ENCODE measurements around the gene HEATR5A. TPM values are rescaled to one million over a fixed set of nuclear protein-coding genes. Genes with fewer than 3 reads are reported as not detected.

HEATR5A gene
- total RNA-seq, 1 donor from 2014 or later: 11.6 TPM

DNA sequence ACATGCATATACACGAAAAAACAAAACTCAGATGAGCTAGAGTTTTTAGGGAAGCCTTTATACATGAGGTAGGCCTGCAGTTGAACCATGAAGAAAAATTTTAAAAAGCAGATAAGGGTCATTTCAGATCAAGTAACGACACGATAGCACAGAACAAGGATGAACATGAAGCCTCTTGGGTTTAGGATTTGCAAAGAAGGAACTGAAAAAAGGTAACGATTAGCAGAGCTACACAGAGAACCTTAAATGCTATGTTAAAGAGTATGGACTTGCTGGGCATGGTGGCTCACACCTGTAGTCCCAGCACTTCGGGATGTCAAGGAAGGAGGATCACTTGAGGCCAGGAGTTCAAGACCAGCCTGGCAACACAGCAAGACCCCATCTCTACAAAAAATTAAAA lies 116.7 kb downstream of the HEATR5A start:
- Histone ChIP-seq H3K27me3 (no peaks in the 10 kb centered on the region), H3K9me3 (no peaks in the 10 kb centered on the region), H3K4me1 (no peaks in the 10 kb centered on the region), H3K36me3 (peaks cover 61 to 75% of the 10 kb centered on the region in 2 donors), H3K27ac (no peak overlapping the region), H3K4me3 (no peak overlapping the region)
- TF ChIP-seq, protein P1, sequence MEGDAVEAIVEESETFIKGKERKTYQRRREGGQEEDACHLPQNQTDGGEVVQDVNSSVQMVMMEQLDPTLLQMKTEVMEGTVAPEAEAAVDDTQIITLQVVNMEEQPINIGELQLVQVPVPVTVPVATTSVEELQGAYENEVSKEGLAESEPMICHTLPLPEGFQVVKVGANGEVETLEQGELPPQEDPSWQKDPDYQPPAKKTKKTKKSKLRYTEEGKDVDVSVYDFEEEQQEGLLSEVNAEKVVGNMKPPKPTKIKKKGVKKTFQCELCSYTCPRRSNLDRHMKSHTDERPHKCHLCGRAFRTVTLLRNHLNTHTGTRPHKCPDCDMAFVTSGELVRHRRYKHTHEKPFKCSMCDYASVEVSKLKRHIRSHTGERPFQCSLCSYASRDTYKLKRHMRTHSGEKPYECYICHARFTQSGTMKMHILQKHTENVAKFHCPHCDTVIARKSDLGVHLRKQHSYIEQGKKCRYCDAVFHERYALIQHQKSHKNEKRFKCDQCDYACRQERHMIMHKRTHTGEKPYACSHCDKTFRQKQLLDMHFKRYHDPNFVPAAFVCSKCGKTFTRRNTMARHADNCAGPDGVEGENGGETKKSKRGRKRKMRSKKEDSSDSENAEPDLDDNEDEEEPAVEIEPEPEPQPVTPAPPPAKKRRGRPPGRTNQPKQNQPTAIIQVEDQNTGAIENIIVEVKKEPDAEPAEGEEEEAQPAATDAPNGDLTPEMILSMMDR (IDR thresholded peaks at IDR 0.05): no peak
- DNase-seq (ENCODE audit: low spot score in 2 of 2): no peak
- intact Hi-C loops (cut with DNase I): no loop called here

DNA sequence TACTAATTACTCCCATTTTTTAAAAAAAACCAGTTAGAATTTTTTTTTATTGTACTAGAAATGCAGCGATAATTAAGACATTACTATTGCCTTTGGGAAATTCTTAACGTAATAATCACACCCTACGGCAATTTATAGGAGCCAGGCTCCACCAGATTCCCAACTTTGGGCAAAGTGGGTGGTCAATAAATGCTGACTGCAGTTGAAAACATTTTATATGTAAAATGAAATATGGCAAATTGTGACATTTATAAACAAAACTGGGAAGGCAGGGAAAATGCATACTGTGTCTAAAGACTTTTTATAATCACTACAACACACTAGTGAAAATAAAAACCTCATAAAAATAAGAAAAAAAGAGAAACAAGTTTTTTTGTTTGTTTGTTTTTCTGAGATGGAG lies 119.5 kb downstream of the HEATR5A start:
- H3K4me1 ChIP-seq: no peaks in the 10 kb centered on the region
- peaks cover 40 to 52% of the 10 kb centered on the region in 2 donors for H3K36me3 ChIP-seq
- DNase-seq (ENCODE audit: low spot score in 2 of 2): no peak
- H3K27me3 ChIP-seq: no peaks in the 10 kb centered on the region
- H3K9me3 ChIP-seq: no peaks in the 10 kb centered on the region
- intact Hi-C loops (cut with DNase I): no loop called here
- no peak overlapping the region for H3K27ac ChIP-seq
- no peak overlapping the region for H3K4me3 ChIP-seq
- TF ChIP-seq, protein P1 (IDR thresholded peaks at IDR 0.05): no peak

DNA sequence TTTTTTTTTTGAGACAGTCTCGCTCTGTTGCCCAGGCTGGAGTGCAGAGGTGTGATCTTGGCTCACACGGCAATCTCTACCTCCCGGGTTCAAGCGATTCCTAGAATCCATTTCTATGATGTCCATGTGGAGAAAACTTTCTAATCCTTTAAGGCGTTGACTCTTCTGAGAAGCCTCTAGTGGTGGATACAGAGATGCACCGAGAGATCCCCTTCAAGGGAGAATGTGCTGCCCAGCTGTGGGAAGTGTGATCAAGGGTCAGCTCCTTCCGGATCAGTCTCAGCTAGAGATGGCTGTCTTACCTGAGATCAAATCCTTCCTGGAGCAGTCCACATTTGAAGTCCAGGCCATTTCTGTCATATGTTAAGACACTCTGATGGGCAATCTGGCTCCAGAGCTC lies 120.1 kb downstream of the HEATR5A start:
- no peaks in the 10 kb centered on the region for H3K27me3 ChIP-seq
- H3K4me1 ChIP-seq: no peaks in the 10 kb centered on the region
- TF ChIP-seq, protein P1 (IDR thresholded peaks at IDR 0.05): no peak
- H3K4me3 ChIP-seq: no peak overlapping the region
- no peak overlapping the region for H3K27ac ChIP-seq
- H3K36me3 ChIP-seq: peaks cover 34 to 47% of the 10 kb centered on the region in 2 donors
- H3K9me3 ChIP-seq: no peaks in the 10 kb centered on the region
- intact Hi-C loops (cut with DNase I): no loop called here
- DNase-seq (ENCODE audit: low spot score in 2 of 2): no peak

DNA sequence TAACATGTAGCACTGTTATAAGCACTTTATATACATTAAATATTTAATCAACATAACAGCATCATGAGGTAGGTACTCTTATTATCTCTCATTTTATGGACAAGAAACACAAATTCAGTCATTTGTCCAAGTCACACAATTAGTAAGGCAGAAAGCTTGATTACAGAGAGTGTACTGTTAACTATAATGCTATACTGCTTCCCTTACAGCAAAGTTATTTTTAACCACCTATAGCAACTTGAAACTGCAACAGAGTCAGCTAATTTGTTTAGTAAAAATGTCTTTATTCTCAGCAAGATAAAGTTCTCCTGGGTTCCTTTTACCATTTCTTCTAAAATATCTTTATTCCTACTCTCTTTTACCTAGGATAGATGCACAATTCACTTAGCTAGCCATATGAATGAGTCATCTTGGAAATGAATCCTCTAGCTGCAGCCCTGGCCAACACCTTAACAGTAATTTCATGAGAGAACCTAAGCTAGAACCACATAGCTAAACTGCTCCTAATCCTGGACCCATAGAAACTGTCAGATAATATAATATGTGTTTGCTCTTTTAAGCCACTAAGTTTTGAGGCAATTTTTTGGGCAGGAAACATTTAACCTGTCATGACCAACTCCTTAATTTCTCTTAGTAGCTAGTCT lies 122.5 kb downstream of the HEATR5A start:
- TF ChIP-seq, protein P1 (IDR thresholded peaks at IDR 0.05): no peak
- DNase-seq (ENCODE audit: low spot score in 2 of 2): no peak
- Histone ChIP-seq H3K27me3 (no peaks in the 10 kb centered on the region), H3K27ac (no peak overlapping the region), H3K9me3 (no peaks in the 10 kb centered on the region), H3K4me3 (no peak overlapping the region), H3K36me3 (peaks cover 17 to 23% of the 10 kb centered on the region in 2 donors), H3K4me1 (no peaks in the 10 kb centered on the region)
- intact Hi-C loops (cut with DNase I): no loop called here

DNA sequence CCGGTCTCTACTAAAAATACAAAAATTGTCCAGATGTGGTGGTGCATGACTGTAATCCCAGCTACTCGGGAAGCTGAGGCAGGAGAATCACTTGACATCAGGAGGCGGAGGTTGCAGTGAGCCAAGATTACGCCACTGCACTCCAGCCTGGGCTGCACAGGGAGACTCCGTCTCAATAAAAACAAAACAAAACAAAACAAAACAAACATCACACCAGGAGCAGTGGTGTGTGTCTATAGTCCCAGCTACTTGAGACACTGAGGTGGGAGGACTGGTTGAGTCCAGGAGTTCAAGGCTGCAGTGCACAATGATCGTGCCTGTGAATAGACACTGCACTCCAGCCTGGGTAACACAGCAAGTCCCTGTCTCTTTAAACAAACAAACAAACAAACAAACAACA lies 123.2 kb downstream of the HEATR5A start:
- TF ChIP-seq, protein P1 (IDR thresholded peaks at IDR 0.05): no peak
- intact Hi-C loops (cut with DNase I): no loop called here
- Histone ChIP-seq H3K4me3 (no peak overlapping the region), H3K4me1 (no peaks in the 10 kb centered on the region), H3K27me3 (no peaks in the 10 kb centered on the region), H3K9me3 (no peaks in the 10 kb centered on the region), H3K36me3 (peaks cover 15 to 20% of the 10 kb centered on the region in 2 donors), H3K27ac (no peak overlapping the region)
- DNase-seq (ENCODE audit: low spot score in 2 of 2): no peak

Measured in ascending aorta (tissue), 2 donors.